HCT116 (cell line): ENCODE data around the gene SARS1. TPM values are rescaled to one million over a fixed set of nuclear protein-coding genes. Genes with fewer than 3 reads are reported as not detected.

Experiments used
- ATAC-seq: fragments of 200-7000 bp; cut with Tn5 transposase; 2 replicates; pipeline ENCODE4 v1.9.1; 2020; ENCODE audit warnings: mild to moderate bottlenecking, moderate library complexity
- BruUV-seq: library from RNA; stranded (reverse); fragments of 400-500 nt; replicated peaks from 2 replicates; lab custom pipeline; 2021; lab: Mats Ljungman, UMichigan
- CTCF ChIA-PET: fragments of 300-600 bp; sonication (Branson Sonifier 250); formaldehyde crosslinking; loops from one replicate; lab custom pipeline; 2021; ENCODE audit warnings: antibody characterized with exemption; lab: Charles Lee
- POLR2A ChIA-PET: fragments of 300-600, 350-600 bp; sonication (Branson Sonifier 250); formaldehyde crosslinking; loops from one replicate; lab custom pipeline; 2021; ENCODE audit warnings: antibody characterized with exemption; lab: Charles Lee
- RAD21 ChIA-PET, 2 experiments: fragments of 300-600 bp; sonication (Branson Sonifier 250); formaldehyde crosslinking; loops; one replicate each; lab custom pipeline; 2023; ENCODE audit warnings: low total read pairs in 2 of 2; ENCODE audit not compliant: uncharacterized antibody in 2 of 2, unreplicated experiment in 2 of 2, low non-redundant PET in 1 of 2; lab: Charles Lee
- DNase-seq: peaks from one replicate; pipeline ENCODE4 v3.0.0-alpha.2; 2010; ENCODE audit warnings: low read depth, low spot score
- H2AFZ ChIP-seq: fragments of 200-600 bp; shearing (Covaris generic), sonication (generic); 2 replicates; pipeline ENCODE4 v1.6.1; 2017; ENCODE audit warnings: low read depth, mixed run types, mixed read lengths, antibody characterized with exemption, low read length; ENCODE audit not compliant: poor library complexity, severe bottlenecking
- H3K27ac ChIP-seq: 2 replicates; pipeline ENCODE4 v1.5.1; 2012; ENCODE audit warnings: low read depth, low read length
- H3K27me3 ChIP-seq: fragments of 200-600 bp; sonication (generic); 2 replicates; pipeline ENCODE4 v1.6.1; 2016; ENCODE audit warnings: mixed run types, low read length, mixed read lengths; ENCODE audit not compliant: insufficient read depth
- H3K36me3 ChIP-seq, 2 experiments: fragments of 200-500 bp in 1 of 2; fragments of 200-600 bp in 1 of 2; sonication (Bioruptor generic) in 1 of 2; sonication (generic) in 1 of 2; 2 replicates each; pipeline versions ENCODE4 v1.5.1 to v1.6.1; 2014 to 2016; ENCODE audit warnings: low read length in 2 of 2, inconsistent platforms in 1 of 2, mixed read lengths in 1 of 2, mixed run types in 1 of 2; ENCODE audit not compliant: insufficient read depth in 2 of 2, control insufficient read depth in 1 of 2
- H3K4me1 ChIP-seq, 2 experiments: fragments of 200-600 bp in 1 of 2; sonication (generic) in 1 of 2; 2 replicates each; pipeline versions ENCODE4 v1.5.1 to v1.6.1; 2012 to 2017; ENCODE audit warnings: low read length in 2 of 2, inconsistent platforms in 1 of 2, mild to moderate bottlenecking in 1 of 2, mixed read lengths in 1 of 2, mixed run types in 1 of 2, moderate library complexity in 1 of 2; ENCODE audit not compliant: insufficient read depth in 2 of 2, control insufficient read depth in 1 of 2
- H3K4me2 ChIP-seq: fragments of 200-600 bp; sonication (generic); 2 replicates; pipeline ENCODE4 v1.6.1; 2017; ENCODE audit warnings: mixed run types, low read length, mixed read lengths
- H3K4me3 ChIP-seq, 2 experiments: fragments of 200-600 bp in 1 of 2; sonication (generic) in 1 of 2; replicated peaks in 1 of 2; 2 replicates each; pipeline ENCODE4 v1.5.1; 2011 to 2016; ENCODE audit warnings: low read length in 2 of 2, control low read depth in 1 of 2, low read depth in 1 of 2, mild to moderate bottlenecking in 1 of 2, mixed read lengths in 1 of 2, mixed run types in 1 of 2
- H3K79me2 ChIP-seq: fragments of 200-600 bp; sonication (generic); 2 replicates; pipeline ENCODE4 v1.6.1; 2017; ENCODE audit warnings: mild to moderate bottlenecking, mixed run types, low read length, moderate library complexity, mixed read lengths; ENCODE audit not compliant: insufficient read depth
- H3K9ac ChIP-seq: fragments of 200-600 bp; sonication (generic); 2 replicates; pipeline ENCODE4 v1.6.1; 2016; ENCODE audit warnings: low read length, mixed read lengths
- H3K9me2 ChIP-seq: fragments of 200-600 bp; sonication (generic), shearing (Covaris generic); 2 replicates; pipeline ENCODE4 v1.6.1; 2017; ENCODE audit warnings: mixed run types, mild to moderate bottlenecking, moderate library complexity; ENCODE audit not compliant: insufficient read depth
- H3K9me3 ChIP-seq, 2 experiments: fragments of 200-500 bp in 1 of 2; fragments of 200-600 bp in 1 of 2; sonication (Bioruptor generic) in 1 of 2; sonication (generic) in 1 of 2; 2 replicates each; pipeline ENCODE4 v1.6.1; 2014 to 2017; ENCODE audit warnings: low read length in 2 of 2, mixed read lengths in 2 of 2, inconsistent platforms in 1 of 2, low read depth in 1 of 2, mild to moderate bottlenecking in 1 of 2, mixed run types in 1 of 2, moderate library complexity in 1 of 2; ENCODE audit not compliant: control insufficient read depth in 1 of 2, insufficient read depth in 1 of 2
- H4K20me1 ChIP-seq: fragments of 200-600 bp; sonication (generic), shearing (Covaris generic); 2 replicates; pipeline ENCODE4 v1.6.1; 2017; ENCODE audit warnings: mixed run types, mild to moderate bottlenecking, moderate library complexity; ENCODE audit not compliant: insufficient read depth
- CEBPB ChIP-seq: IDR thresholded peaks from 2 replicates; pipeline ENCODE4 v1.6.1; 2012; ENCODE audit warnings: low read depth
- EZH2 ChIP-seq: fragments of 200-600 bp; sonication (generic); IDR thresholded peaks from 2 replicates; pipeline ENCODE4 v1.6.1; 2017; ENCODE audit warnings: antibody characterized with exemption, mixed run types
- POLR2AphosphoS5 ChIP-seq: IDR thresholded peaks from 2 replicates; pipeline ENCODE4 v1.6.1; 2011; ENCODE audit warnings: mild to moderate bottlenecking, low read depth, low read length, moderate library complexity
- SIN3A ChIP-seq: IDR thresholded peaks from 2 replicates; pipeline ENCODE4 v1.6.1; 2012; ENCODE audit warnings: low read depth
- SP1 ChIP-seq: IDR thresholded peaks from 2 replicates; pipeline ENCODE4 v1.6.1; 2012; ENCODE audit warnings: low read depth
- TCF7L2 ChIP-seq: IDR thresholded peaks from 2 replicates; pipeline ENCODE4 v1.7.0; 2011; ENCODE audit warnings: borderline replicate concordance, inconsistent platforms; ENCODE audit not compliant: insufficient read depth, insufficient read length; ENCODE audit errors: extremely low read depth
- ZBTB33 ChIP-seq: IDR thresholded peaks from 2 replicates; pipeline ENCODE4 v1.6.1; 2011; ENCODE audit warnings: mild to moderate bottlenecking, low read length, moderate library complexity; ENCODE audit not compliant: insufficient replicate concordance; ENCODE audit errors: extremely low read depth
- intact Hi-C: fragments of 100-400 bp; cut with micrococcal nuclease; formaldehyde crosslinking; loops from 2 replicates; pipeline ENCODE4 v1.10.0; 2022
- total RNA-seq: library from RNA; stranded (reverse); gene quantifications from one replicate; pipeline ENCODE4 v1.2.1, GENCODE V29; 2021; ENCODE audit not compliant: unreplicated experiment

Gene SARS1
- total RNA-seq, 1 experiment from 2014 or later: 206 TPM

GRCh38 chr1:109240158-109241152 lies 26.7 kb downstream of the SARS1 start:
- BruUV-seq: no TSS peak
- Histone ChIP-seq H3K9ac (no peak overlapping the region), H3K27me3 (no peaks in the 10 kb centered on the region), H3K36me3 (peaks cover 24 to 25% of the 10 kb centered on the region in 2 experiments; a peak in 3 of 4 replicates), H4K20me1 (no peaks in the 10 kb centered on the region)
- peak; percentile 61 for ATAC-seq
- no peak for DNase-seq
- CTCF ChIA-PET: interaction anchor here (0.7 to 2.5 kb wide), 8 partner anchors 7 to 291 kb away, joined by 3 to 12 read pairs (median 4); partner anchors contain the start of genes ATXN7L2, SARS1 and SORT1
- TF ChIP-seq ZBTB33 (no peak), SIN3A (0 out of 2 replicates have a peak, but pooled peaks have one; percentile 47), SP1 (peak; percentile 35; the same call in 1 of the 2 replicates), CEBPB (no peak), EZH2 (no peak), POLR2AphosphoS5 (peak; percentile 62), TCF7L2 (no peak)
- TF ChIP-seq, all 23 proteins: peak for 3
- H2AFZ ChIP-seq: no peak overlapping the region
- H3K27ac ChIP-seq: no peak overlapping the region
- H3K4me2 ChIP-seq: no peak overlapping the region
- POLR2A ChIA-PET: interaction anchor here (1.1 to 1.4 kb wide), 2 partner anchors 9 to 10 kb away, joined by 3 to 6 read pairs; partner anchors contain the start of gene CELSR2
- no peak overlapping the region for H3K4me3 ChIP-seq
- H3K9me2 ChIP-seq: no peaks in the 10 kb centered on the region
- peaks cover 6 to 18% of the 10 kb centered on the region in 2 experiments; a peak in 2 of 4 replicates for H3K4me1 ChIP-seq
- intact Hi-C loops: loop anchor here (1.0 kb wide), 1 partner anchor 9 kb away; the partner anchor contains the start of gene CELSR2
- no peaks in the 10 kb centered on the region for H3K9me3 ChIP-seq
- no peaks in the 10 kb centered on the region for H3K79me2 ChIP-seq
- RAD21 ChIA-PET: no interaction called here
